HepG2 (cell line): ENCODE data around the gene ARHGAP19. TPM values are rescaled to one million over a fixed set of nuclear protein-coding genes. Genes with fewer than 3 reads are reported as not detected.

Source experiments
- AGO1 ChIP-seq: fragments of 200-400 bp; formaldehyde crosslinking; IDR thresholded peaks from 2 replicates; pipeline ENCODE4 v1.6.1; 2017; ENCODE audit warnings: mild to moderate bottlenecking, low read depth, low read length, moderate library complexity; ENCODE audit not compliant: poor library complexity, severe bottlenecking
- DMTF1 ChIP-seq: sonication (generic); formaldehyde crosslinking; IDR thresholded peaks from 2 replicates; pipeline ENCODE4 v1.4.0; 2020; ENCODE audit warnings: mild to moderate bottlenecking, missing genetic modification reagents
- DZIP1 ChIP-seq: sonication (generic); formaldehyde crosslinking; IDR thresholded peaks from 2 replicates; pipeline ENCODE4 v1.5.0; 2020; ENCODE audit warnings: mild to moderate bottlenecking, missing genetic modification reagents
- EEA1 ChIP-seq: sonication (generic); formaldehyde crosslinking; IDR thresholded peaks from 2 replicates; pipeline ENCODE4 v1.5.1; 2020; ENCODE audit warnings: mild to moderate bottlenecking, missing genetic modification reagents, borderline replicate concordance
- EZH2 ChIP-seq: conservative IDR thresholded peaks from 2 replicates; pipeline ENCODE4 v1.6.1; 2012; ENCODE audit warnings: mild to moderate bottlenecking, low read depth, low read length, moderate library complexity
- KAT7 ChIP-seq: IDR thresholded peaks from 2 replicates; pipeline ENCODE4 v1.6.1; 2018; ENCODE audit warnings: borderline replicate concordance, missing compliant biosample characterization
- KAT8 ChIP-seq: IDR thresholded peaks from 2 replicates; pipeline ENCODE4 v1.6.1; 2016; ENCODE audit warnings: missing genetic modification reagents, missing compliant biosample characterization
- MYC ChIP-seq: sonication (generic); formaldehyde crosslinking; IDR thresholded peaks from 2 replicates; pipeline ENCODE4 v1.9.0; 2021; ENCODE audit warnings: missing genetic modification reagents, borderline replicate concordance
- NR2F6 ChIP-seq, 2 experiments: IDR thresholded peaks; 2 replicates each; pipeline ENCODE4 v1.6.1; 2016; ENCODE audit warnings: antibody characterized with exemption in 1 of 2, mild to moderate bottlenecking in 1 of 2
- NRL ChIP-seq: sonication (generic); formaldehyde crosslinking; IDR thresholded peaks from 2 replicates; pipeline ENCODE4 v1.5.0; 2020; ENCODE audit warnings: missing genetic modification reagents, mild to moderate bottlenecking, moderate library complexity, borderline replicate concordance
- PHF8 ChIP-seq: sonication (generic); formaldehyde crosslinking; IDR thresholded peaks from 2 replicates; pipeline ENCODE4 v1.5.0; 2020; ENCODE audit warnings: missing genetic modification reagents
- SMARCE1 ChIP-seq: fragments of 450-650 bp; IDR thresholded peaks from 2 replicates; pipeline ENCODE4 v1.6.1; 2017; ENCODE audit warnings: borderline replicate concordance
- TARDBP ChIP-seq: sonication (generic); formaldehyde crosslinking; IDR thresholded peaks from 2 replicates; pipeline ENCODE4 v1.8.0; 2022; ENCODE audit warnings: mild to moderate bottlenecking, missing genetic modification reagents
- USF2 ChIP-seq, 2 experiments: sonication (generic) in 1 of 2; formaldehyde crosslinking in 1 of 2; IDR thresholded peaks; 2 replicates each; pipeline versions ENCODE4 v1.5.1 to v1.6.1; 2011 to 2020; ENCODE audit warnings: borderline replicate concordance in 1 of 2, low read depth in 1 of 2, low read length in 1 of 2, mild to moderate bottlenecking in 1 of 2, missing genetic modification reagents in 1 of 2, moderate library complexity in 1 of 2
- ZBTB3 ChIP-seq: sonication (generic); formaldehyde crosslinking; IDR thresholded peaks from 2 replicates; pipeline ENCODE4 v1.4.0; 2020; ENCODE audit warnings: low read depth, mild to moderate bottlenecking, moderate library complexity, missing genetic modification reagents, borderline replicate concordance
- ZNF138 ChIP-seq: sonication (generic); formaldehyde crosslinking; IDR thresholded peaks from 2 replicates; pipeline ENCODE4 v1.5.0; 2020; ENCODE audit warnings: mild to moderate bottlenecking, low read depth, missing genetic modification reagents
- ZNF740 ChIP-seq: sonication (generic); formaldehyde crosslinking; IDR thresholded peaks from 2 replicates; pipeline ENCODE4 v1.4.0; 2020; ENCODE audit warnings: missing genetic modification reagents
- ZNF782 ChIP-seq: sonication (generic); formaldehyde crosslinking; IDR thresholded peaks from 2 replicates; pipeline ENCODE4 v1.4.0; 2020; ENCODE audit warnings: missing genetic modification reagents, mild to moderate bottlenecking, borderline replicate concordance
- ZSCAN29 ChIP-seq: sonication (generic); formaldehyde crosslinking; conservative IDR thresholded peaks from 2 replicates; pipeline ENCODE4 v1.4.0; 2020; ENCODE audit warnings: mild to moderate bottlenecking, missing genetic modification reagents
- polyA plus RNA-seq, 8 experiments: library from polyadenylated mRNA; depleted of rRNA in 3 of 8; stranded (reverse) in 7 of 8; unstranded in 1 of 8; fragments of >200 nt; fragmentation: Illumina TruSeq in 4 of 8; extraction: Trizol in 4 of 8; gene quantifications; 2 replicates each; pipeline versions ENCODE4 v1.2.1 to v1.2.3, GENCODE V29; 2011 to 2016; ENCODE audit warnings: low read depth in 4 of 8, missing spikeins in 1 of 8, mixed read lengths in 1 of 8; ENCODE audit not compliant: insufficient read depth in 1 of 8
- total RNA-seq, 5 experiments: library from RNA; depleted of rRNA; stranded (reverse); fragments of >200 nt; fragmentation: Illumina TruSeq; extraction: Trizol; gene quantifications; 2 replicates each; pipeline ENCODE4 v1.2.3, GENCODE V29; 2016; ENCODE audit warnings: low read depth in 1 of 5

The ARHGAP19 gene
- total and polyA plus RNA-seq, 2 of the 13 experiments (the other 11 are each of a cell fraction or from before 2014, with no cell fraction given) = 7.6 to 10.0 TPM

GRCh38 chr10:97334370-97335175, 42.1 kb upstream of the ARHGAP19 start, which contains the start of gene FRAT2 (continued):
- TF ChIP-seq NR2F6 (IDR thresholded peaks at IDR 0.05) (no peak), NR2F6 (CRISPR knock-in tag; IDR thresholded peaks at IDR 0.05) (peak; percentile 40; the same call in 1 of the 2 replicates), AGO1 (peak; percentile 46), PHF8 (peak; percentile 70), EEA1 (CRISPR knock-in tag) (no peak), DZIP1 (peak; percentile 4; the same call in 1 of the 2 replicates), SMARCE1 (no peak), ZNF782 (peak; percentile 86; the same call in 1 of the 2 replicates), NRL (CRISPR knock-in tag) (0 out of 2 replicates have a peak, but pooled peaks have one; percentile 33), ZNF138 (CRISPR knock-in tag) (peak; percentile 44; the same call in 1 of the 2 replicates), DMTF1 (no peak), KAT7 (CRISPR knock-in tag) (peak; percentile 60; the same call in 1 of the 2 replicates), USF2 (IDR thresholded peaks at IDR 0.05; ENCODE audit: low read depth, low read length) (peak; percentile 3; the same call in 1 of the 2 replicates), USF2 (CRISPR knock-in tag; IDR thresholded peaks at IDR 0.05; ENCODE audit: borderline replicate concordance) (0 out of 2 replicates have a peak, but pooled peaks have one; percentile 35), KAT8 (peak; percentile 56; the same call in 1 of the 2 replicates), ZNF740 (CRISPR knock-in tag) (no peak), ZBTB3 (CRISPR knock-in tag) (no peak), ZSCAN29 (CRISPR knock-in tag) (peak; percentile 65; the same call in 1 of the 2 replicates), MYC (CRISPR knock-in tag) (peak; percentile 82; the same call in 1 of the 2 replicates), TARDBP (CRISPR knock-in tag) (peak; percentile 84), EZH2 (no peak)
